Measurements from ENCODE around the gene FARS2. TPM values are rescaled to one million over a fixed set of nuclear protein-coding genes. Genes with fewer than 3 reads are reported as not detected.
"Not testable (repeated sequence)": the region's sequence is repeated elsewhere in the genome, so short reads cannot be mapped to it uniquely, and the experiment has no call there.

FARS2 gene
- total RNA-seq, 2 experiments from 2014 or later, result 13.8 to 14.3 TPM

DNA sequence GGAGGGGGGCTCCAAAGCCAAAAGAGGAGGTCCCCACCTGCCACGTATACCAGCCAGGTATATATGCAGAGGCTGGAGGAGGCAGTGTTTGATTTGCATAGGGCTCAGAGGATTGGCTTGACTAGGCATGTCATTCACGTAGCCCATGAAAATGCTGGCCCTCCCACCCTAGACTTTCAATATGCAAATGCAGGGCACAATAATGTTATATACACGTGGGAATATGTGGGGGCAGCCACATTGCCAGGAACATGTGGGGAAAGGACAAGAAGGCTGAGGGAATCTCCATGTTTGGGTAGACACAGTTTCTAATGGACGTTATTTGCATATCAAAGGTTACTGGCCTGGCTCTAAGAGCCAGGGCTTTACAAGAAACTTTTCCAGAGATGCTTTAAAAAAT is 301.8 kb downstream of the FARS2 start:
- no peaks in the 10 kb centered on the region for H3K4me1 ChIP-seq (ENCODE audit: insufficient read depth, low read length, poor library complexity, severe bottlenecking)
- ChIA-PET POLR2A (no interaction called here), CTCF (ENCODE audit: unreplicated experiment) (no interaction called here)

DNA sequence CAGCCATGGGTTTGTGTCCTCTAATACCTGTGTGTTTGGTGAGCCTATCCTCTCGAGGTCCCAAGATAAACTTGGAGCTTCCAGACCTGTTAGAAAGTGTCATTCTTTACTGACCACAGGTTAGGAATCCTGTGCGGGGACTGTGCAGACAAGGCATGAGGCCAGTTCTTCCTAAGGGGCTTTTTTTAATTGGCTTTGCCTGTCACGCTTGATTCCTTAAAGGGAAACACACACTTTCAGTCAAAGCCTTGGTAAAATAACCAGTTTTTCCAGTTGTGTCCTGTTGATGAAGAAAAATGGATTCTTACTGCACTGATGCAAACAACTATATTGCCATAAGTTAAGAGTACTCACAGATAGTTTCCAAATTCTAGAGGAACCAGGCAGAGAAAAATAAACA is 303.4 kb downstream of the FARS2 start:
- H4K20me1 ChIP-seq (ENCODE audit: insufficient read depth, low read length); H2AFZ ChIP-seq (ENCODE audit: low read length); H3K9me2 ChIP-seq (ENCODE audit: insufficient read depth, low read length); H3K36me3 ChIP-seq (ENCODE audit: insufficient read depth, low read length); H3K79me2 ChIP-seq (ENCODE audit: insufficient read depth, low read depth, low read length); CTCF ChIA-PET (ENCODE audit: unreplicated experiment); H3K4me2 ChIP-seq (ENCODE audit: low read length); DNase-seq (ENCODE audit: low spot score); H3K4me3 ChIP-seq (ENCODE audit: low read depth, low read length, poor library complexity, severe bottlenecking); H3K27ac ChIP-seq (ENCODE audit: low read depth, low read length, poor library complexity, severe bottlenecking); H3K4me1 ChIP-seq (ENCODE audit: insufficient read depth, low read length, poor library complexity, severe bottlenecking); intact Hi-C loops (cut with micrococcal nuclease; ENCODE audit: unreplicated experiment); H3K9me3 ChIP-seq (ENCODE audit: low read length); BruUV-seq (replicated peaks): not testable (repeated sequence)
- POLR2A ChIA-PET, result interaction anchor here (0.6 kb wide), 1 partner anchor 1567 kb away, joined by 3 read pairs; no protein-coding TSS in a partner anchor

More for the DNA sequence above, 301.8 kb downstream of the FARS2 start:
- no peak overlapping the region for H3K4me2 ChIP-seq (ENCODE audit: low read length)
- no peaks in the 10 kb centered on the region for H3K9me3 ChIP-seq (ENCODE audit: low read length)
- no TSS peak for BruUV-seq (replicated peaks)
- H3K9me2 ChIP-seq (ENCODE audit: insufficient read depth, low read length), result no peaks in the 10 kb centered on the region
- H4K20me1 ChIP-seq (ENCODE audit: insufficient read depth, low read length), result no peaks in the 10 kb centered on the region
- H3K27ac ChIP-seq (ENCODE audit: low read depth, low read length, poor library complexity, severe bottlenecking), result no peak overlapping the region
- H3K36me3 ChIP-seq (ENCODE audit: insufficient read depth, low read length), result no peaks in the 10 kb centered on the region
- H2AFZ ChIP-seq (ENCODE audit: low read length), result no peak overlapping the region
- TF ChIP-seq EZH2phosphoT487 (IDR thresholded peaks at IDR 0.05; ENCODE audit: borderline replicate concordance, low read depth, low read length), result no peak
- H3K79me2 ChIP-seq (ENCODE audit: insufficient read depth, low read depth, low read length), result no peaks in the 10 kb centered on the region
- intact Hi-C loops (cut with micrococcal nuclease; ENCODE audit: unreplicated experiment), result no loop called here
- no peak for DNase-seq (ENCODE audit: low spot score)
- H3K4me3 ChIP-seq (ENCODE audit: low read depth, low read length, poor library complexity, severe bottlenecking), result no peak overlapping the region

DNA sequence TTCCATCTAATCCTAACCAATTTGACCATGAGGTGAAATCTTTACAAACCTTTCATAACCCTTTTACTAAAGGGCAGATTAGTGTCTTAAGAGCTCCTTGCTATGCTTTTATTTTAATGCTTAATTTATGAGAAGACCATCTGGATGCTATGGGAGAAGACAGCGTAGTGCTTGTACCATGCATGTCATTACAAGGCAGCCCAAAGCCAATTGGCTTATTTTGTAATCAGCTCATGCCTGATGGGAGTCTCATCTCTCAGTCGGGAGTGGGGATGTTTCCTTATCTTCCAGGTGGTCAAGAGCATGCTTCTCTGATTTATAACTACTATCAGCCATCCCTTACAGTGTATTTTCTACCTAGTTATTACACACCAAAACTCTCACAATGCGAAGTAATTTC is 304.7 kb downstream of the FARS2 start:
- no TSS peak for BruUV-seq (replicated peaks)
- no peak overlapping the region for H3K4me2 ChIP-seq (ENCODE audit: low read length)
- no peaks in the 10 kb centered on the region for H3K36me3 ChIP-seq (ENCODE audit: insufficient read depth, low read length)
- DNase-seq (ENCODE audit: low spot score), result no peak
- CTCF ChIA-PET (ENCODE audit: unreplicated experiment), result no interaction called here
- intact Hi-C loops (cut with micrococcal nuclease; ENCODE audit: unreplicated experiment), result no loop called here
- H3K9me3 ChIP-seq (ENCODE audit: low read length), result no peaks in the 10 kb centered on the region
- H3K4me3 ChIP-seq (ENCODE audit: low read depth, low read length, poor library complexity, severe bottlenecking), result no peak overlapping the region
- H3K79me2 ChIP-seq (ENCODE audit: insufficient read depth, low read depth, low read length), result no peaks in the 10 kb centered on the region
- no peaks in the 10 kb centered on the region for H4K20me1 ChIP-seq (ENCODE audit: insufficient read depth, low read length)
- H3K9me2 ChIP-seq (ENCODE audit: insufficient read depth, low read length), result no peaks in the 10 kb centered on the region
- TF ChIP-seq, protein P1, sequence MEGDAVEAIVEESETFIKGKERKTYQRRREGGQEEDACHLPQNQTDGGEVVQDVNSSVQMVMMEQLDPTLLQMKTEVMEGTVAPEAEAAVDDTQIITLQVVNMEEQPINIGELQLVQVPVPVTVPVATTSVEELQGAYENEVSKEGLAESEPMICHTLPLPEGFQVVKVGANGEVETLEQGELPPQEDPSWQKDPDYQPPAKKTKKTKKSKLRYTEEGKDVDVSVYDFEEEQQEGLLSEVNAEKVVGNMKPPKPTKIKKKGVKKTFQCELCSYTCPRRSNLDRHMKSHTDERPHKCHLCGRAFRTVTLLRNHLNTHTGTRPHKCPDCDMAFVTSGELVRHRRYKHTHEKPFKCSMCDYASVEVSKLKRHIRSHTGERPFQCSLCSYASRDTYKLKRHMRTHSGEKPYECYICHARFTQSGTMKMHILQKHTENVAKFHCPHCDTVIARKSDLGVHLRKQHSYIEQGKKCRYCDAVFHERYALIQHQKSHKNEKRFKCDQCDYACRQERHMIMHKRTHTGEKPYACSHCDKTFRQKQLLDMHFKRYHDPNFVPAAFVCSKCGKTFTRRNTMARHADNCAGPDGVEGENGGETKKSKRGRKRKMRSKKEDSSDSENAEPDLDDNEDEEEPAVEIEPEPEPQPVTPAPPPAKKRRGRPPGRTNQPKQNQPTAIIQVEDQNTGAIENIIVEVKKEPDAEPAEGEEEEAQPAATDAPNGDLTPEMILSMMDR (conservative IDR thresholded peaks at IDR 0.05; ENCODE audit: low read length), result no peak
- TF ChIP-seq EZH2phosphoT487 (IDR thresholded peaks at IDR 0.05; ENCODE audit: borderline replicate concordance, low read depth, low read length), result no peak
- H3K27ac ChIP-seq (ENCODE audit: low read depth, low read length, poor library complexity, severe bottlenecking), result no peak overlapping the region
- H3K4me1 ChIP-seq (ENCODE audit: insufficient read depth, low read length, poor library complexity, severe bottlenecking), result no peaks in the 10 kb centered on the region
- no peak overlapping the region for H2AFZ ChIP-seq (ENCODE audit: low read length)
- POLR2A ChIA-PET, result interaction anchor here (0.6 kb wide), 1 partner anchor 463 kb away, joined by 3 read pairs; no protein-coding TSS in a partner anchor

DNA sequence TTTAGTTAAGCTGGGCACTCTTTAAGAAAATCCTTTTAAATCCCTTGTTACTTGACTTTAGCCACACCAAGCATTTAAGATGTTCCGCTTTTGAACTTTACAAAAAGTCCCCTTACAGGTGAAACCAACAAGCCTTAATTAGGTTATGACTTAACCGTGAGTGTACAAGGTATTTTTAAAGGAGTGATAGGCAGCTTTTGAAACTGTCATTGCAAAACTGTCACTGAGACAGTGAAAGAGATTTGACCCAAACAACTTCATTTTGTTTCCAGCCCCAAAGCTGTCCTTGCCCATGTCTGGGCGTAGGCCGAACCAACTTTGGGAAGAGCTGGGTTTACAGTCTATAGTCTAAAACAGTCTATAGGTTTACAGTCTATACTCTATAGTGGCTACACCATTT is 305.4 kb downstream of the FARS2 start:
- DNase-seq (ENCODE audit: low spot score), result no peak
- no peaks in the 10 kb centered on the region for H3K9me3 ChIP-seq (ENCODE audit: low read length)
- POLR2A ChIA-PET, result no interaction called here
- TF ChIP-seq, protein P1 (conservative IDR thresholded peaks at IDR 0.05; ENCODE audit: low read length), result no peak
- no peak for TF ChIP-seq EZH2phosphoT487 (IDR thresholded peaks at IDR 0.05; ENCODE audit: borderline replicate concordance, low read depth, low read length)
- intact Hi-C loops (cut with micrococcal nuclease; ENCODE audit: unreplicated experiment), result no loop called here
- no peaks in the 10 kb centered on the region for H3K79me2 ChIP-seq (ENCODE audit: insufficient read depth, low read depth, low read length)
- CTCF ChIA-PET (ENCODE audit: unreplicated experiment), result no interaction called here
- no peak overlapping the region for H3K4me3 ChIP-seq (ENCODE audit: low read depth, low read length, poor library complexity, severe bottlenecking)
- no TSS peak for BruUV-seq (replicated peaks)
- H4K20me1 ChIP-seq (ENCODE audit: insufficient read depth, low read length), result no peaks in the 10 kb centered on the region
- H3K4me2 ChIP-seq (ENCODE audit: low read length), result no peak overlapping the region; the same call in 1 of the 2 replicates
- no peak overlapping the region for H3K27ac ChIP-seq (ENCODE audit: low read depth, low read length, poor library complexity, severe bottlenecking)
- no peaks in the 10 kb centered on the region for H3K36me3 ChIP-seq (ENCODE audit: insufficient read depth, low read length)
- H2AFZ ChIP-seq (ENCODE audit: low read length), result no peak overlapping the region
- no peaks in the 10 kb centered on the region for H3K9me2 ChIP-seq (ENCODE audit: insufficient read depth, low read length)
- H3K4me1 ChIP-seq (ENCODE audit: insufficient read depth, low read length, poor library complexity, severe bottlenecking), result no peaks in the 10 kb centered on the region
